Fibroblast of skin of left biceps (primary cell): Measurements from ENCODE around the gene VAV1.

ENCODE experiments used
- DNase-seq, 2 experiments: peaks; one replicate each; pipeline ENCODE4 v3.0.0-alpha.2; 2013; ENCODE audit warnings: low read depth in 2 of 2

Gene VAV1

DNA sequence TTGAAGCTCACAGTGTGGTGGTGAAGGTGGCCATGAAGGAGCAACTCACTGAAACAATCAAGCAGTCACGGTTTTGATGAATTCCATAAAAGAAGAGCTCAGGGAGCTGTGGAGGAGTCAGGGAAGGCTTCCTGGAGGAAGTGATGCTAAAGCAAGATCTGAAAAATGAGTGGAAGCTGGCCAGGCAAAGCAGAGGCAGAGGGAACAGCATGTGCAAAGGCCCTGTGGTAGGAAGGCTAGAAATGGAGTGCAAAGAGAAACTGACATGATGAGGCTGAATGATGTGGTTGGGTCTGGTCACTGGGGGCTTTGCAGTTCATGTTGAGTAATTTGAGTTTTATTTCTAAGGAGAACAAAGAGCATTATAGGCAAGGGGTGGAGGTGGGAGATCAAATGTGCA is 121.8 kb downstream of the VAV1 start:
- no peak for DNase-seq

GRCh38 chr19:6903446-6903845 is 130.9 kb downstream of the VAV1 start:
- DNase-seq: no peak

- no peak for DNase-seq
Measured at GRCh38 chr19:6906559-6907060, 134.1 kb downstream of the VAV1 start.
